Endodermal cell (in vitro differentiated cells): ENCODE measurements around the gene TEX14. TPM values are rescaled to one million over a fixed set of nuclear protein-coding genes. Genes with fewer than 3 reads are reported as not detected.

Experiments
- DNase-seq: peaks from one replicate; pipeline ENCODE4 v3.0.0-alpha.2; 2017
- H3K27ac ChIP-seq: 2 replicates; pipeline ENCODE4 v1.5.1; 2013; ENCODE audit warnings: mild to moderate bottlenecking, low read depth, low read length, moderate library complexity
- H3K27me3 ChIP-seq: 2 replicates; pipeline ENCODE4 v1.6.1; 2013; ENCODE audit warnings: mild to moderate bottlenecking, low read length, moderate library complexity; ENCODE audit not compliant: insufficient read depth, control insufficient read depth, poor library complexity, severe bottlenecking
- H3K36me3 ChIP-seq: 2 replicates; pipeline ENCODE4 v1.7.0; 2013; ENCODE audit warnings: mild to moderate bottlenecking, low read length, moderate library complexity; ENCODE audit not compliant: control insufficient read depth, insufficient read depth
- H3K4me1 ChIP-seq: one replicate; pipeline ENCODE4 v1.7.0; 2013; ENCODE audit warnings: low read length; ENCODE audit not compliant: control insufficient read depth, insufficient read depth
- H3K4me3 ChIP-seq: 2 replicates; pipeline ENCODE4 v1.5.1; 2013; ENCODE audit warnings: mild to moderate bottlenecking, low read length, moderate library complexity
- H3K9ac ChIP-seq: 2 replicates; pipeline ENCODE4 v1.6.1; 2013; ENCODE audit warnings: mild to moderate bottlenecking, low read length, moderate library complexity; ENCODE audit not compliant: poor library complexity, severe bottlenecking; ENCODE audit errors: extremely low read depth
- H3K9me3 ChIP-seq: 2 replicates; pipeline ENCODE4 v1.6.1; 2013; ENCODE audit warnings: mild to moderate bottlenecking, low read length, moderate library complexity; ENCODE audit not compliant: control insufficient read depth
- H3K27ac Mint-ChIP-seq: 2 replicates; pipeline ENCODE4 v1.8.0; 2020; ENCODE audit warnings: mixed read lengths
- H3K27me3 Mint-ChIP-seq: 2 replicates; pipeline ENCODE4 v1.8.0; 2021; ENCODE audit warnings: mild to moderate bottlenecking, mixed read lengths; ENCODE audit not compliant: insufficient read depth
- H3K36me3 Mint-ChIP-seq: 2 replicates; pipeline ENCODE4 v1.8.0; 2020; ENCODE audit warnings: low read depth, mixed read lengths
- H3K4me1 Mint-ChIP-seq: 2 replicates; pipeline ENCODE4 v1.8.0; 2020; ENCODE audit warnings: mixed read lengths
- H3K4me3 Mint-ChIP-seq: 2 replicates; pipeline ENCODE4 v1.8.0; 2020; ENCODE audit warnings: mild to moderate bottlenecking, moderate library complexity, mixed read lengths
- H3K9me3 Mint-ChIP-seq: 2 replicates; pipeline ENCODE4 v1.8.0; 2020; ENCODE audit warnings: mild to moderate bottlenecking, mixed read lengths
- CTCF ChIP-seq: fragments of 200-600 bp; sonication (generic); conservative IDR thresholded peaks from 2 replicates; pipeline ENCODE4 v1.5.0; 2021; ENCODE audit warnings: antibody characterized with exemption, mild to moderate bottlenecking
- WGBS, 2 experiments: methylation state at CpG; one replicate each; pipeline versions ENCODE4 v1.1.5 to v1.1.7; 2013; ENCODE audit warnings: missing lambda C conversion rate in 2 of 2, mixed read lengths in 1 of 2; ENCODE audit not compliant: insufficient coverage in 1 of 2, insufficient read length in 1 of 2; 5-methylcytosine and 5-hydroxymethylcytosine counted together
- total RNA-seq, 2 donors: library from RNA; stranded (reverse); fragmentation: NEBNext Ultra II Directional in 1 of 2; extraction: Animal tissue kit (Norgen Biotek cat#: 25700) in 1 of 2; gene quantifications; 2 replicates in 1 of 2; 3 replicates in 1 of 2; pipeline ENCODE4 v1.2.1, GENCODE V29; 2021

The TEX14 gene
- total RNA-seq, 2 donors from 2014 or later: 0.09 to 0.18 TPM

GRCh38 chr17:58530655-58531054 is 161.2 kb downstream of the TEX14 start:
- Histone ChIP-seq H3K27ac (no peak overlapping the region), H3K4me3 (no peak overlapping the region), H3K27me3 (peaks cover 44% of the 10 kb centered on the region), H3K9me3 (no peaks in the 10 kb centered on the region), H3K9ac (no peak overlapping the region), H3K36me3 (no peaks in the 10 kb centered on the region), H3K4me1 (peaks cover 6% of the 10 kb centered on the region)
- H3K4me1 Mint-ChIP-seq: peaks cover 18% of the 10 kb centered on the region
- no peak for DNase-seq
- H3K27ac Mint-ChIP-seq: no peak overlapping the region
- peak overlapping the region; percentile 47 for H3K4me3 Mint-ChIP-seq
- H3K36me3 Mint-ChIP-seq: no peaks in the 10 kb centered on the region
- 74% methylated on average over 2 of the region's 2 CpGs; no CpG with 5 or more reads in 1 of the 2 experiments for WGBS, 2 experiments
- H3K27me3 Mint-ChIP-seq: peaks cover 57% of the 10 kb centered on the region
- H3K9me3 Mint-ChIP-seq: no peaks in the 10 kb centered on the region
- TF ChIP-seq CTCF: no peak

GRCh38 chr17:58529275-58529674 is 162.6 kb downstream of the TEX14 start:
- no peaks in the 10 kb centered on the region for H3K36me3 Mint-ChIP-seq
- H3K9me3 ChIP-seq: no peaks in the 10 kb centered on the region
- peaks cover 44% of the 10 kb centered on the region for H3K27me3 Mint-ChIP-seq
- no peak for TF ChIP-seq CTCF
- H3K4me1 Mint-ChIP-seq: peaks cover 20% of the 10 kb centered on the region
- no peaks in the 10 kb centered on the region for H3K36me3 ChIP-seq
- H3K9ac ChIP-seq: no peak overlapping the region
- peaks cover 6% of the 10 kb centered on the region for H3K4me1 ChIP-seq
- H3K27ac ChIP-seq: no peak overlapping the region
- no peak overlapping the region for H3K4me3 ChIP-seq
- no peak overlapping the region for H3K4me3 Mint-ChIP-seq
- DNase-seq: peak; percentile 73
- no peak overlapping the region for H3K27ac Mint-ChIP-seq
- WGBS, 2 experiments: 50 to 67% methylated on average over 1 of the region's 1 CpG
- H3K27me3 ChIP-seq: peaks cover 37% of the 10 kb centered on the region
- no peaks in the 10 kb centered on the region for H3K9me3 Mint-ChIP-seq

- Mint-ChIP-seq H3K36me3 (no peaks in the 10 kb centered on the region), H3K27ac (no peak overlapping the region), H3K9me3 (no peaks in the 10 kb centered on the region), H3K27me3 (peaks cover 41% of the 10 kb centered on the region), H3K4me1 (peaks cover 20% of the 10 kb centered on the region), H3K4me3 (no peak overlapping the region)
- H3K9ac ChIP-seq: no peak overlapping the region
- H3K27me3 ChIP-seq: peaks cover 30% of the 10 kb centered on the region
- no peak for DNase-seq
- peaks cover 6% of the 10 kb centered on the region for H3K4me1 ChIP-seq
- no peak overlapping the region for H3K4me3 ChIP-seq
- no peak for TF ChIP-seq CTCF
- no peaks in the 10 kb centered on the region for H3K9me3 ChIP-seq
- no peaks in the 10 kb centered on the region for H3K36me3 ChIP-seq
- 86% methylated on average over 3 of the region's 3 CpGs; no CpG with 5 or more reads in 1 of the 2 experiments for WGBS, 2 experiments
- H3K27ac ChIP-seq: no peak overlapping the region
Measured at GRCh38 chr17:58528443-58528842, 163.4 kb downstream of the TEX14 start.
